HG03175 (cell line): ENCODE measurements around the gene ACTN2.

Experiments used
- ATAC-seq: cut with Tn5 transposase; IDR thresholded peaks from one replicate; pipeline ENCODE4 v1.9.1; 2021; ENCODE audit warnings: mild to moderate bottlenecking, moderate library complexity; ENCODE audit not compliant: unreplicated experiment

ACTN2 gene

GRCh38 chr1:236765831-236766230, 79.5 kb downstream of the ACTN2 start:
- ATAC-seq = no peak

GRCh38 chr1:236766506-236766905, 80.2 kb downstream of the ACTN2 start:
- ATAC-seq = no peak

GRCh38 chr1:236767276-236767675, 81.0 kb downstream of the ACTN2 start:
- ATAC-seq = no peak

- ATAC-seq = no peak
These were observed 82.3 kb downstream of the ACTN2 start for GRCh38 chr1:236768601-236769000.

- ATAC-seq = no peak
These were observed 87.6 kb downstream of the ACTN2 start for GRCh38 chr1:236773919-236774318.

- ATAC-seq = no peak
These were observed 88.6 kb downstream of the ACTN2 start for GRCh38 chr1:236774926-236775325.

- no peak for ATAC-seq
These were observed 93.0 kb downstream of the ACTN2 start for GRCh38 chr1:236779312-236779711.

GRCh38 chr1:236785477-236785876, 99.2 kb downstream of the ACTN2 start:
- ATAC-seq = no peak

GRCh38 chr1:236786453-236786852, 100.2 kb downstream of the ACTN2 start:
- no peak for ATAC-seq

GRCh38 chr1:236794585-236795034, 108.3 kb downstream of the ACTN2 start:
- ATAC-seq = no peak

GRCh38 chr1:236795035-236795756, 108.9 kb downstream of the ACTN2 start, which contains the start of gene MTR:
Gene MTR (plus strand): TSS chr1:236795292. CDS start chr1:236795704, 412 bp downstream.
- peak; percentile 98 for ATAC-seq

GRCh38 chr1:236795757-236796667, 109.7 kb downstream of the ACTN2 start:
- peak; percentile 2 for ATAC-seq

- no peak for ATAC-seq
These were observed 112.7 kb downstream of the ACTN2 start for GRCh38 chr1:236799001-236799400.

GRCh38 chr1:236800002-236800620, 113.8 kb downstream of the ACTN2 start:
- ATAC-seq = no peak

- ATAC-seq = no peak
These were observed 114.3 kb downstream of the ACTN2 start for GRCh38 chr1:236800623-236801022.

GRCh38 chr1:236802264-236802663, 116.0 kb downstream of the ACTN2 start:
- ATAC-seq = no peak

GRCh38 chr1:236806634-236807033, 120.3 kb downstream of the ACTN2 start:
- ATAC-seq = no peak

- no peak for ATAC-seq
These were observed 121.7 kb downstream of the ACTN2 start for GRCh38 chr1:236808005-236808404.

- no peak for ATAC-seq
These were observed 122.3 kb downstream of the ACTN2 start for GRCh38 chr1:236808564-236809130.

- ATAC-seq = no peak
These were observed 122.8 kb downstream of the ACTN2 start for GRCh38 chr1:236809148-236809547.

GRCh38 chr1:236810018-236810417, 123.7 kb downstream of the ACTN2 start:
- ATAC-seq = no peak
